Fibroblast of gingiva (primary cell): Measurements from ENCODE around the gene ARHGEF3.

Experiments
- DNase-seq: peaks from one replicate; pipeline ENCODE4 v3.0.0-alpha.2; 2011; ENCODE audit warnings: low read depth

ARHGEF3 gene

GRCh38 chr3:56681984-56682461 lies 119.7 kb downstream of the ARHGEF3 start:
- no peak for DNase-seq

DNA sequence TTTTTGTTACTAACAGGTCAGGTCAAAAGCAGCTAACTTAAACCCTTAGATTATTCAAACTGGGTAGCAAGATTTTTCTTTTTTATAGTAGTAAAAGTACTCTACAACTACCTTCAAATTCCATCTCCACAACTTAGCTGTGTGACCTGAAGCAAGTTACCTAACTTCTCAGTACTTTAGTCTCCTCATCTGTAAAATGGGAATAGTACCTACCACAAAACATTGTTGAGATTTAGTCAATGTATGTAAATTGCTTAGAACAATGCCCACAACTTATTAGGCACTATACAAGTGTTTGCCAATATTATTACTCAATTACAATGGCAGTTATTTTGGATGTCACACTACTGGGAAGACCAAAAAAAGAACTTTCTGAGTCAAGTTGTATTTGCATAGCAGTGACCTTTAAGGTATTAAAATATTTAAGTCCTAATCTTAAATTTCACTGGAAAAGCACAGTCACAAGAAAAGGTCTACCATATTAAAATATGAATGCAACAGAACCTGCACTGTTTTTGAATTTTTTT lies 121.6 kb downstream of the ARHGEF3 start:
- no peak for DNase-seq
